H9 (cell line): ENCODE results near the gene SLC1A1. TPM values are rescaled to one million over a fixed set of nuclear protein-coding genes. Genes with fewer than 3 reads are reported as not detected.

Experiments used
- DNase-seq: peaks from one replicate; pipeline ENCODE4 v3.0.0-alpha.2; 2017
- H2AFZ ChIP-seq: one replicate; pipeline ENCODE4 v1.6.1; 2013; ENCODE audit warnings: mild to moderate bottlenecking, low read length, control low read depth, moderate library complexity
- H2AK5ac ChIP-seq: 2 replicates; pipeline ENCODE4 v1.6.1; 2013; ENCODE audit warnings: low read length, control low read depth, mixed read lengths; ENCODE audit not compliant: insufficient read length
- H2BK120ac ChIP-seq: one replicate; pipeline ENCODE4 v1.6.1; 2013; ENCODE audit warnings: low read depth, mild to moderate bottlenecking, low read length, control low read depth, inconsistent platforms; ENCODE audit not compliant: poor library complexity, severe bottlenecking
- H2BK12ac ChIP-seq: 2 replicates; pipeline ENCODE4 v1.6.1; 2013; ENCODE audit warnings: low read length, control low read depth, mixed read lengths, low read depth; ENCODE audit not compliant: insufficient read length
- H2BK15ac ChIP-seq: 2 replicates; pipeline ENCODE4 v1.6.1; 2013; ENCODE audit warnings: low read depth, low read length, control low read depth
- H2BK20ac ChIP-seq: one replicate; pipeline ENCODE4 v1.6.1; 2013; ENCODE audit warnings: low read depth, mild to moderate bottlenecking, low read length, control low read depth, inconsistent platforms; ENCODE audit not compliant: poor library complexity, severe bottlenecking
- H2BK5ac ChIP-seq: 2 replicates; pipeline ENCODE4 v1.6.1; 2013; ENCODE audit warnings: low read length, control low read depth, mixed read lengths; ENCODE audit not compliant: insufficient read length
- H3K14ac ChIP-seq: 2 replicates; pipeline ENCODE4 v1.6.1; 2013; ENCODE audit warnings: low read length, control low read depth; ENCODE audit not compliant: insufficient read depth
- H3K18ac ChIP-seq: 2 replicates; pipeline ENCODE4 v1.6.1; 2013; ENCODE audit warnings: low read depth, mild to moderate bottlenecking, mixed read lengths, low read length, control low read depth; ENCODE audit not compliant: insufficient read length
- H3K23ac ChIP-seq: 2 replicates; pipeline ENCODE4 v1.6.1; 2013; ENCODE audit warnings: low read length, control low read depth, mixed read lengths, low read depth; ENCODE audit not compliant: insufficient read length
- H3K23me2 ChIP-seq: 2 replicates; pipeline ENCODE4 v1.6.1; 2013; ENCODE audit warnings: low read depth, mild to moderate bottlenecking, mixed read lengths, low read length, control low read depth; ENCODE audit not compliant: insufficient read length, poor library complexity, severe bottlenecking
- H3K27ac ChIP-seq: 2 replicates; pipeline ENCODE4 v1.5.1; 2013; ENCODE audit warnings: low read length, control low read depth, mixed read lengths, low read depth; ENCODE audit not compliant: insufficient read length
- H3K27me3 ChIP-seq: 2 replicates; pipeline ENCODE4 v1.6.1; 2013; ENCODE audit warnings: low read length, control low read depth, inconsistent platforms; ENCODE audit not compliant: insufficient read depth
- H3K4ac ChIP-seq: 2 replicates; pipeline ENCODE4 v1.6.1; 2013; ENCODE audit warnings: low read depth, mild to moderate bottlenecking, control low read depth, inconsistent platforms, low read length, moderate library complexity
- H3K4me1 ChIP-seq: 2 replicates; pipeline ENCODE4 v1.6.1; 2013; ENCODE audit warnings: low read length, control low read depth, inconsistent platforms; ENCODE audit not compliant: insufficient read depth
- H3K4me2 ChIP-seq: 2 replicates; pipeline ENCODE4 v1.6.1; 2013; ENCODE audit warnings: low read length, control low read depth, mixed read lengths; ENCODE audit not compliant: insufficient read length, insufficient read depth
- H3K56ac ChIP-seq: 2 replicates; pipeline ENCODE4 v1.6.1; 2013; ENCODE audit warnings: low read depth, mild to moderate bottlenecking, mixed read lengths, low read length, control low read depth; ENCODE audit not compliant: insufficient read length
- H3K79me1 ChIP-seq: 2 replicates; pipeline ENCODE4 v1.6.1; 2013; ENCODE audit warnings: low read depth, mild to moderate bottlenecking, moderate library complexity, low read length, control low read depth, inconsistent platforms; ENCODE audit not compliant: insufficient read depth, poor library complexity, severe bottlenecking
- H3K79me2 ChIP-seq: 2 replicates; pipeline ENCODE4 v1.6.1; 2013; ENCODE audit warnings: low read length, control low read depth, inconsistent platforms; ENCODE audit not compliant: insufficient read depth
- H3K9ac ChIP-seq: 2 replicates; pipeline ENCODE4 v1.6.1; 2013; ENCODE audit warnings: low read length, control low read depth, mixed read lengths; ENCODE audit not compliant: insufficient read length; ENCODE audit errors: extremely low read depth
- H3K9me3 ChIP-seq: one replicate; pipeline ENCODE4 v1.6.1; 2013; ENCODE audit warnings: low read depth, low read length, inconsistent platforms; ENCODE audit not compliant: control insufficient read depth
- H3T11ph ChIP-seq: one replicate; pipeline ENCODE4 v1.6.1; 2013; ENCODE audit warnings: mild to moderate bottlenecking, low read length, control low read depth, inconsistent platforms
- H4K20me1 ChIP-seq: one replicate; pipeline ENCODE4 v1.6.1; 2013; ENCODE audit not compliant: control insufficient read depth, insufficient read length, insufficient read depth
- H4K5ac ChIP-seq: 2 replicates; pipeline ENCODE4 v1.6.1; 2013; ENCODE audit warnings: low read depth, mild to moderate bottlenecking, mixed read lengths, low read length, control low read depth; ENCODE audit not compliant: insufficient read length
- H4K8ac ChIP-seq: replicated peaks from 2 replicates; pipeline ENCODE4 v1.6.1; 2013; ENCODE audit warnings: low read length, control low read depth, mixed read lengths, low read depth; ENCODE audit not compliant: insufficient read length
- H4K91ac ChIP-seq: 2 replicates; pipeline ENCODE4 v1.6.1; 2013; ENCODE audit warnings: low read depth, mild to moderate bottlenecking, moderate library complexity, mixed read lengths, low read length, control low read depth; ENCODE audit not compliant: insufficient read length
- H3K27ac Mint-ChIP-seq, 3 experiments: 2 replicates in 2 of 3; 3 replicates in 1 of 3; pipeline ENCODE4 v1.8.0; 2020 to 2021; ENCODE audit warnings: mixed read lengths in 3 of 3, mild to moderate bottlenecking in 1 of 3, moderate library complexity in 1 of 3
- H3K27me3 Mint-ChIP-seq: 2 replicates; pipeline ENCODE4 v1.8.0; 2021; ENCODE audit warnings: low read depth, mild to moderate bottlenecking, moderate library complexity, mixed read lengths
- H3K36me3 Mint-ChIP-seq, 3 experiments: 2 replicates in 2 of 3; 3 replicates in 1 of 3; pipeline ENCODE4 v1.8.0; 2020 to 2021; ENCODE audit warnings: low read depth in 3 of 3, mixed read lengths in 3 of 3; ENCODE audit not compliant: insufficient read depth in 1 of 3
- H3K4me1 Mint-ChIP-seq, 2 experiments: 2 replicates each; pipeline ENCODE4 v1.8.0; 2020; ENCODE audit warnings: mixed read lengths in 2 of 2
- H3K4me3 Mint-ChIP-seq, 2 experiments: 2 replicates in 1 of 2; 3 replicates in 1 of 2; pipeline ENCODE4 v1.8.0; 2020 to 2021; ENCODE audit warnings: mild to moderate bottlenecking in 2 of 2, mixed read lengths in 2 of 2, moderate library complexity in 1 of 2
- H3K9me3 Mint-ChIP-seq, 2 experiments: 2 replicates in 1 of 2; 3 replicates in 1 of 2; pipeline ENCODE4 v1.8.0; 2020; ENCODE audit warnings: mild to moderate bottlenecking in 2 of 2, mixed read lengths in 2 of 2, moderate library complexity in 1 of 2
- WGBS: extraction: QIAGEN DNeasy Blood & Tissue Kit; methylation state at CpG from one replicate; pipeline ENCODE4 v1.1.7; 2013; ENCODE audit warnings: missing lambda C conversion rate, low lambda C conversion rate, mixed read lengths; ENCODE audit not compliant: insufficient read length; ENCODE audit errors: extremely low coverage; 5-methylcytosine and 5-hydroxymethylcytosine counted together
- total RNA-seq: library from RNA; stranded (reverse); gene quantifications from 2 replicates; pipeline ENCODE4 v1.2.1, GENCODE V29; 2021
- TF ChIP-seq, protein P1 (sequence below): fragments of 200-600 bp; sonication (generic); conservative IDR thresholded peaks from 3 replicates; pipeline ENCODE4 v1.8.0; 2021; ENCODE audit warnings: antibody characterized with exemption, mild to moderate bottlenecking

Gene SLC1A1
- total RNA-seq, 1 experiment from 2014 or later, result 4.7 TPM

DNA sequence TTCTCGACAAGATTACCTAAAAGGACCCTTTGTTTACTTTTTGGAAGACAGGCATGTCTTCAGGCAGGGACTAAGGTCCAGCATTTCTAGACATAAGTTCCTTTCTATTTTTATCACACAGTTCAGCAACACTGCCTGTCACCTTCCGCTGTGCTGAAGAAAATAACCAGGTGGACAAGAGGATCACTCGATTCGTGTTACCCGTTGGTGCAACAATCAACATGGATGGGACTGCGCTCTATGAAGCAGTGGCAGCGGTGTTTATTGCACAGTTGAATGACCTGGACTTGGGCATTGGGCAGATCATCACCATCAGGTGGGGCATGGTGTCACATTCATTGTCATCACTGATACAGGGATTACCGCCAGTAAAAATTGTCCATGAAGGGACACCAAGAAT is 86.2 kb downstream of the SLC1A1 start:
- H3K27ac ChIP-seq, result no peak overlapping the region
- no peaks in the 10 kb centered on the region for H3K9me3 ChIP-seq
- no peak overlapping the region for H4K8ac ChIP-seq
- H3K56ac ChIP-seq, result no peak overlapping the region
- no peak overlapping the region for H2AK5ac ChIP-seq
- H3K36me3 Mint-ChIP-seq, result peaks cover 0 to 4% (median 0%) of the 10 kb centered on the region in 3 experiments; a peak in 1 of 7 replicates
- no peak overlapping the region for H4K5ac ChIP-seq
- no peak overlapping the region for H2BK5ac ChIP-seq
- TF ChIP-seq, protein P1, sequence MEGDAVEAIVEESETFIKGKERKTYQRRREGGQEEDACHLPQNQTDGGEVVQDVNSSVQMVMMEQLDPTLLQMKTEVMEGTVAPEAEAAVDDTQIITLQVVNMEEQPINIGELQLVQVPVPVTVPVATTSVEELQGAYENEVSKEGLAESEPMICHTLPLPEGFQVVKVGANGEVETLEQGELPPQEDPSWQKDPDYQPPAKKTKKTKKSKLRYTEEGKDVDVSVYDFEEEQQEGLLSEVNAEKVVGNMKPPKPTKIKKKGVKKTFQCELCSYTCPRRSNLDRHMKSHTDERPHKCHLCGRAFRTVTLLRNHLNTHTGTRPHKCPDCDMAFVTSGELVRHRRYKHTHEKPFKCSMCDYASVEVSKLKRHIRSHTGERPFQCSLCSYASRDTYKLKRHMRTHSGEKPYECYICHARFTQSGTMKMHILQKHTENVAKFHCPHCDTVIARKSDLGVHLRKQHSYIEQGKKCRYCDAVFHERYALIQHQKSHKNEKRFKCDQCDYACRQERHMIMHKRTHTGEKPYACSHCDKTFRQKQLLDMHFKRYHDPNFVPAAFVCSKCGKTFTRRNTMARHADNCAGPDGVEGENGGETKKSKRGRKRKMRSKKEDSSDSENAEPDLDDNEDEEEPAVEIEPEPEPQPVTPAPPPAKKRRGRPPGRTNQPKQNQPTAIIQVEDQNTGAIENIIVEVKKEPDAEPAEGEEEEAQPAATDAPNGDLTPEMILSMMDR, result no peak
- H2BK12ac ChIP-seq, result no peak overlapping the region
- no peak for DNase-seq
- no CpG with 5 or more reads among the region's 8 CpGs for WGBS
- no peaks in the 10 kb centered on the region for H3K23me2 ChIP-seq
- H3K9ac ChIP-seq, result no peak overlapping the region
- H3K4me1 ChIP-seq, result no peaks in the 10 kb centered on the region
- no peaks in the 10 kb centered on the region for H3K79me1 ChIP-seq
- H3K9me3 Mint-ChIP-seq, result no peaks in the 10 kb centered on the region
- H3K4ac ChIP-seq, result no peak overlapping the region
- H3K4me2 ChIP-seq, result no peak overlapping the region
- H2BK20ac ChIP-seq, result no peak overlapping the region
- H3K4me3 Mint-ChIP-seq, result no peak overlapping the region
- H3T11ph ChIP-seq, result no peak overlapping the region
- H2AFZ ChIP-seq, result no peak overlapping the region
- H3K4me1 Mint-ChIP-seq, result peaks cover 8 to 9% of the 10 kb centered on the region in 2 experiments
- no peak overlapping the region for H3K18ac ChIP-seq
- no peaks in the 10 kb centered on the region for H4K20me1 ChIP-seq
- no peak overlapping the region for H4K91ac ChIP-seq
- no peak overlapping the region for H3K14ac ChIP-seq
- no peaks in the 10 kb centered on the region for H3K27me3 ChIP-seq
- no peaks in the 10 kb centered on the region for H3K27me3 Mint-ChIP-seq
- H3K27ac Mint-ChIP-seq, result no peak overlapping the region
- no peak overlapping the region for H2BK120ac ChIP-seq
- H3K23ac ChIP-seq, result no peak overlapping the region
- H3K79me2 ChIP-seq, result no peaks in the 10 kb centered on the region
- H2BK15ac ChIP-seq, result no peak overlapping the region
